ENCODE data around the gene TRIO. TPM values are rescaled to one million over a fixed set of nuclear protein-coding genes. Genes with fewer than 3 reads are reported as not detected.

Gene TRIO
- polyA plus RNA-seq, 1 experiment = 176 TPM

DNA sequence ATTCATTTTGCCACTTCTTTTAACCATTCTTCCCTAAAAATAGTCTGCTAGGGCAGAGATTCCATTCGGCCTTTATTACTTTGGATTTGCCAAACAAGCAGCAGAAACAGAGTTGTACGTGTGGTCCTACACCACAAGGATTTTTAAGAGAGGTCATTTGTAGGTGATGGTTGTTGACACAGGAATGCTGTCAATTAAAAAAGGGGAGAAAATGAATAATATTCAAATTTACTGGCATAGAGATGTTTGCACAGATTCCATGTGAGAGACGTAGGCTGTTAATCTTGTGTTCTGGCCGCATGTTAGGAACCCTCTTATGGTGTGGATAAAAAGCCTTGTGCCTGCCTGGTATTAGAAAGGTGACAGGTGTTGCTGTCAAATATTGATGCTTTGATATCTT is 34.9 kb downstream of the TRIO start:
- H3K4me3 ChIP-seq (ENCODE audit: low read depth, low read length) = no peak overlapping the region

GRCh38 chr5:14178671-14179211 is 35.6 kb downstream of the TRIO start:
- CTCF ChIA-PET = interaction anchor here (1.2 kb wide), 1 partner anchor 172 kb away, joined by 3 read pairs; no protein-coding TSS in a partner anchor
- no peak for DNase-seq (ENCODE audit: low read depth)
- TF ChIP-seq, protein P1, sequence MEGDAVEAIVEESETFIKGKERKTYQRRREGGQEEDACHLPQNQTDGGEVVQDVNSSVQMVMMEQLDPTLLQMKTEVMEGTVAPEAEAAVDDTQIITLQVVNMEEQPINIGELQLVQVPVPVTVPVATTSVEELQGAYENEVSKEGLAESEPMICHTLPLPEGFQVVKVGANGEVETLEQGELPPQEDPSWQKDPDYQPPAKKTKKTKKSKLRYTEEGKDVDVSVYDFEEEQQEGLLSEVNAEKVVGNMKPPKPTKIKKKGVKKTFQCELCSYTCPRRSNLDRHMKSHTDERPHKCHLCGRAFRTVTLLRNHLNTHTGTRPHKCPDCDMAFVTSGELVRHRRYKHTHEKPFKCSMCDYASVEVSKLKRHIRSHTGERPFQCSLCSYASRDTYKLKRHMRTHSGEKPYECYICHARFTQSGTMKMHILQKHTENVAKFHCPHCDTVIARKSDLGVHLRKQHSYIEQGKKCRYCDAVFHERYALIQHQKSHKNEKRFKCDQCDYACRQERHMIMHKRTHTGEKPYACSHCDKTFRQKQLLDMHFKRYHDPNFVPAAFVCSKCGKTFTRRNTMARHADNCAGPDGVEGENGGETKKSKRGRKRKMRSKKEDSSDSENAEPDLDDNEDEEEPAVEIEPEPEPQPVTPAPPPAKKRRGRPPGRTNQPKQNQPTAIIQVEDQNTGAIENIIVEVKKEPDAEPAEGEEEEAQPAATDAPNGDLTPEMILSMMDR (IDR thresholded peaks at IDR 0.05; ENCODE audit: insufficient read depth, low read depth, low read length) = no peak
- no peaks in the 10 kb centered on the region for H3K27me3 ChIP-seq (ENCODE audit: control insufficient read depth, insufficient read depth, low read length)
- POLR2A ChIA-PET = no interaction called here
- no peaks in the 10 kb centered on the region for H3K36me3 ChIP-seq (ENCODE audit: control insufficient read depth, insufficient read depth, low read length)
- no peak overlapping the region for H3K4me3 ChIP-seq (ENCODE audit: low read depth, low read length)

More for the DNA sequence above, 34.9 kb downstream of the TRIO start:
- ChIA-PET CTCF (no interaction called here), POLR2A (no interaction called here)
- TF ChIP-seq, protein P1 (IDR thresholded peaks at IDR 0.05; ENCODE audit: insufficient read depth, low read depth, low read length) = no peak
- Histone ChIP-seq H3K27me3 (ENCODE audit: control insufficient read depth, insufficient read depth, low read length) (no peaks in the 10 kb centered on the region), H3K36me3 (ENCODE audit: control insufficient read depth, insufficient read depth, low read length) (no peaks in the 10 kb centered on the region)
- DNase-seq (ENCODE audit: low read depth) = no peak

GRCh38 chr5:14179446-14179845 is 36.3 kb downstream of the TRIO start:
- Histone ChIP-seq H3K36me3 (ENCODE audit: control insufficient read depth, insufficient read depth, low read length) (no peaks in the 10 kb centered on the region), H3K4me3 (ENCODE audit: low read depth, low read length) (no peak overlapping the region), H3K27me3 (ENCODE audit: control insufficient read depth, insufficient read depth, low read length) (no peaks in the 10 kb centered on the region)
- no peak for DNase-seq (ENCODE audit: low read depth)
- TF ChIP-seq, protein P1 (IDR thresholded peaks at IDR 0.05; ENCODE audit: insufficient read depth, low read depth, low read length) = no peak
- ChIA-PET POLR2A (no interaction called here), CTCF (interaction anchor here (1.2 to 1.6 kb wide), 2 partner anchors 91 to 172 kb away, joined by 3 read pairs; no protein-coding TSS in a partner anchor)

DNA sequence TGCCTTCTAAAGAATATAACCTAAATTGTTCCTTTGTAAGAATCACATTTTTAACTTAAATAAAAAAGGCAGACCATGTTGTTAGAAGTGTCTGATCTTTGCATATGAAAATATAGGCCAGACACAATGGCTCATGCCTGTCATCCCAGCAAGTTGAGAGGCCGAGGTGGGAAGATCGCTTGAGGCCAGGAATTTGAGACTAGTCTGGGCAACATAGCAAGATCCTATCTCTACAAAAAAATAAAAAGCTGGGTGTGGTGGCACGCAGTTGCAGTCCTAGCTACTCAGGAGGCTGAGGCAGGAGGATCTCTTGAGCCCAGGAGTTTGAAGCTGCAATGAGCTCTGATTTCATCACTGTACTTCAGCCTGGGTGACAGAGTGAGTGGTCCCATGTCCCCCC is 37.3 kb downstream of the TRIO start:
- ChIA-PET CTCF (interaction anchor here (0.6 to 1.6 kb wide), 2 partner anchors 29 to 90 kb away, joined by 3 to 4 read pairs; no protein-coding TSS in a partner anchor), POLR2A (no interaction called here)
- Histone ChIP-seq H3K36me3 (ENCODE audit: control insufficient read depth, insufficient read depth, low read length) (no peaks in the 10 kb centered on the region), H3K27me3 (ENCODE audit: control insufficient read depth, insufficient read depth, low read length) (no peaks in the 10 kb centered on the region), H3K4me3 (ENCODE audit: low read depth, low read length) (no peak overlapping the region)
- TF ChIP-seq, protein P1 (IDR thresholded peaks at IDR 0.05; ENCODE audit: insufficient read depth, low read depth, low read length) = no peak
- no peak for DNase-seq (ENCODE audit: low read depth)

GRCh38 chr5:14181299-14181968 is 38.3 kb downstream of the TRIO start:
- ChIA-PET POLR2A (no interaction called here), CTCF (interaction anchor here (0.6 to 1.6 kb wide), 3 partner anchors 8 to 89 kb away, joined by 3 to 4 read pairs (median 3); no protein-coding TSS in a partner anchor)
- H3K36me3 ChIP-seq (ENCODE audit: control insufficient read depth, insufficient read depth, low read length) = no peaks in the 10 kb centered on the region
- no peaks in the 10 kb centered on the region for H3K27me3 ChIP-seq (ENCODE audit: control insufficient read depth, insufficient read depth, low read length)
- DNase-seq (ENCODE audit: low read depth) = no peak
- H3K4me3 ChIP-seq (ENCODE audit: low read depth, low read length) = no peak overlapping the region
- TF ChIP-seq, protein P1 (IDR thresholded peaks at IDR 0.05; ENCODE audit: insufficient read depth, low read depth, low read length) = no peak

Measured in BJ (cell line).